Measurements from ENCODE around the gene PACC1.
A peak's percentile ranks its signal among the peaks of the same experiment; 100 is the strongest.
"Not testable (repeated sequence)": the region's sequence is repeated elsewhere in the genome, so short reads cannot be mapped to it uniquely, and the experiment has no call there.

The PACC1 gene

GRCh38 chr1:212395678-212396437 is 18.8 kb downstream of the PACC1 start:
- DNase-seq = not testable (repeated sequence)

GRCh38 chr1:212388985-212389716 is 25.5 kb downstream of the PACC1 start:
- no peak for DNase-seq

- DNase-seq = no peak
Observed at GRCh38 chr1:212386029-212386428, 28.7 kb downstream of the PACC1 start.

- no peak for DNase-seq
Observed at GRCh38 chr1:212381397-212382035, 33.2 kb downstream of the PACC1 start.

- no peak for DNase-seq
Observed at GRCh38 chr1:212379366-212379765, 35.3 kb downstream of the PACC1 start.

- no peak for DNase-seq
Observed at GRCh38 chr1:212377644-212378043, 37.0 kb downstream of the PACC1 start.

GRCh38 chr1:212375986-212376385 is 38.7 kb downstream of the PACC1 start:
- no peak for DNase-seq

- peak; percentile 50 for DNase-seq
Observed at GRCh38 chr1:212368073-212368484, 46.6 kb downstream of the PACC1 start.

GRCh38 chr1:212367474-212368072 is 47.1 kb downstream of the PACC1 start:
- no peak for DNase-seq

GRCh38 chr1:212366901-212367300 is 47.8 kb downstream of the PACC1 start:
- no peak for DNase-seq

GRCh38 chr1:212364985-212365384 is 49.7 kb downstream of the PACC1 start:
- no peak for DNase-seq

- DNase-seq = no peak
Observed at GRCh38 chr1:212359794-212360479, 54.7 kb downstream of the PACC1 start.

- no peak for DNase-seq
Observed at GRCh38 chr1:212355230-212355969, 59.3 kb downstream of the PACC1 start.

- DNase-seq = no peak
Observed at GRCh38 chr1:212354464-212354863, 60.2 kb downstream of the PACC1 start.

GRCh38 chr1:212353181-212353580 is 61.5 kb downstream of the PACC1 start:
- no peak for DNase-seq

- DNase-seq = no peak
Observed at GRCh38 chr1:212351588-212352362, 62.9 kb downstream of the PACC1 start.

- no peak for DNase-seq
Observed at GRCh38 chr1:212346601-212347000, 68.1 kb downstream of the PACC1 start.

- DNase-seq = no peak
Observed at GRCh38 chr1:212344905-212345304, 69.8 kb downstream of the PACC1 start.

GRCh38 chr1:212341090-212341489 is 73.6 kb downstream of the PACC1 start:
- DNase-seq = no peak

GRCh38 chr1:212329105-212329504 is 85.6 kb downstream of the PACC1 start:
- DNase-seq = no peak

GRCh38 chr1:212328248-212328647 is 86.4 kb downstream of the PACC1 start:
- DNase-seq = no peak

Data from NCI-H146 (cell line).